ENCODE results near the gene KRT4. TPM values are rescaled to one million over a fixed set of nuclear protein-coding genes. Genes with fewer than 3 reads are reported as not detected.

KRT4 gene
- polyA plus RNA-seq, 1 donor from 2014 or later = not detected

DNA sequence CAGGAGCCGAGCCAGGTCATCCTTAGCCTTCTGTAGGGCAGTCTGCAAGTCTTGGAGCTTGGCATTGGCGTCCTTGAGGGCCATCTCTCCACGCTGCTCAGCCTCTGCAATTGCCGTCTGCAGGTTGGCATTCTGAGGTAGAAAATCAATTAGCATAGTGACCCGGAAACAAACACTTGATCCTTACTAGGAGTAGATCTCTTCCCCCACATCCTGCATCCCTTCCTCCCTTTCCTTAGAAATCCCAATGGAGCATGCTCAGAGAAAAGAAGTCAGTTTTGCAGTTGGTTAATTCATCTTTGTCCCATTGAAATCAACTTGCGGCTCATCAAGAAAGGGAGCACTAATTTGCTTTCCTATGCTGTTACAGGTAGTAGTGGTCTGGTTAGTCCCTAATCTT lies 42.8 kb downstream of the KRT4 start:
- no peak overlapping the region for H3K4me3 ChIP-seq (ENCODE audit: low read length)
- H3F3A ChIP-seq (ENCODE audit: insufficient read depth, low read length, poor library complexity, severe bottlenecking) = no peaks in the 10 kb centered on the region
- no peak overlapping the region for H3K27ac ChIP-seq (ENCODE audit: low read length)
- no peaks in the 10 kb centered on the region for H3K27me3 ChIP-seq (ENCODE audit: insufficient read depth, low read depth, low read length)
- TF ChIP-seq, protein P1, sequence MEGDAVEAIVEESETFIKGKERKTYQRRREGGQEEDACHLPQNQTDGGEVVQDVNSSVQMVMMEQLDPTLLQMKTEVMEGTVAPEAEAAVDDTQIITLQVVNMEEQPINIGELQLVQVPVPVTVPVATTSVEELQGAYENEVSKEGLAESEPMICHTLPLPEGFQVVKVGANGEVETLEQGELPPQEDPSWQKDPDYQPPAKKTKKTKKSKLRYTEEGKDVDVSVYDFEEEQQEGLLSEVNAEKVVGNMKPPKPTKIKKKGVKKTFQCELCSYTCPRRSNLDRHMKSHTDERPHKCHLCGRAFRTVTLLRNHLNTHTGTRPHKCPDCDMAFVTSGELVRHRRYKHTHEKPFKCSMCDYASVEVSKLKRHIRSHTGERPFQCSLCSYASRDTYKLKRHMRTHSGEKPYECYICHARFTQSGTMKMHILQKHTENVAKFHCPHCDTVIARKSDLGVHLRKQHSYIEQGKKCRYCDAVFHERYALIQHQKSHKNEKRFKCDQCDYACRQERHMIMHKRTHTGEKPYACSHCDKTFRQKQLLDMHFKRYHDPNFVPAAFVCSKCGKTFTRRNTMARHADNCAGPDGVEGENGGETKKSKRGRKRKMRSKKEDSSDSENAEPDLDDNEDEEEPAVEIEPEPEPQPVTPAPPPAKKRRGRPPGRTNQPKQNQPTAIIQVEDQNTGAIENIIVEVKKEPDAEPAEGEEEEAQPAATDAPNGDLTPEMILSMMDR (IDR thresholded peaks at IDR 0.05; ENCODE audit: poor library complexity, severe bottlenecking) = no peak
- TF ChIP-seq EP300 (conservative IDR thresholded peaks at IDR 0.05; ENCODE audit: poor library complexity, severe bottlenecking) = no peak
- no peak for TF ChIP-seq POLR2AphosphoS5 (IDR thresholded peaks at IDR 0.05)
- no peak for TF ChIP-seq RAD21 (conservative IDR thresholded peaks at IDR 0.05)
- TF ChIP-seq TAF1 (IDR thresholded peaks at IDR 0.05; ENCODE audit: low read depth) = no peak
- TF ChIP-seq MXI1 (conservative IDR thresholded peaks at IDR 0.05; ENCODE audit: poor library complexity, severe bottlenecking) = no peak
- no peak for TF ChIP-seq EZH2 (IDR thresholded peaks at IDR 0.05; ENCODE audit: borderline replicate concordance, insufficient read depth, low read length, poor library complexity, severe bottlenecking)
- TF ChIP-seq SMC3 (conservative IDR thresholded peaks at IDR 0.05; ENCODE audit: poor library complexity) = no peak
- TF ChIP-seq, protein P2, sequence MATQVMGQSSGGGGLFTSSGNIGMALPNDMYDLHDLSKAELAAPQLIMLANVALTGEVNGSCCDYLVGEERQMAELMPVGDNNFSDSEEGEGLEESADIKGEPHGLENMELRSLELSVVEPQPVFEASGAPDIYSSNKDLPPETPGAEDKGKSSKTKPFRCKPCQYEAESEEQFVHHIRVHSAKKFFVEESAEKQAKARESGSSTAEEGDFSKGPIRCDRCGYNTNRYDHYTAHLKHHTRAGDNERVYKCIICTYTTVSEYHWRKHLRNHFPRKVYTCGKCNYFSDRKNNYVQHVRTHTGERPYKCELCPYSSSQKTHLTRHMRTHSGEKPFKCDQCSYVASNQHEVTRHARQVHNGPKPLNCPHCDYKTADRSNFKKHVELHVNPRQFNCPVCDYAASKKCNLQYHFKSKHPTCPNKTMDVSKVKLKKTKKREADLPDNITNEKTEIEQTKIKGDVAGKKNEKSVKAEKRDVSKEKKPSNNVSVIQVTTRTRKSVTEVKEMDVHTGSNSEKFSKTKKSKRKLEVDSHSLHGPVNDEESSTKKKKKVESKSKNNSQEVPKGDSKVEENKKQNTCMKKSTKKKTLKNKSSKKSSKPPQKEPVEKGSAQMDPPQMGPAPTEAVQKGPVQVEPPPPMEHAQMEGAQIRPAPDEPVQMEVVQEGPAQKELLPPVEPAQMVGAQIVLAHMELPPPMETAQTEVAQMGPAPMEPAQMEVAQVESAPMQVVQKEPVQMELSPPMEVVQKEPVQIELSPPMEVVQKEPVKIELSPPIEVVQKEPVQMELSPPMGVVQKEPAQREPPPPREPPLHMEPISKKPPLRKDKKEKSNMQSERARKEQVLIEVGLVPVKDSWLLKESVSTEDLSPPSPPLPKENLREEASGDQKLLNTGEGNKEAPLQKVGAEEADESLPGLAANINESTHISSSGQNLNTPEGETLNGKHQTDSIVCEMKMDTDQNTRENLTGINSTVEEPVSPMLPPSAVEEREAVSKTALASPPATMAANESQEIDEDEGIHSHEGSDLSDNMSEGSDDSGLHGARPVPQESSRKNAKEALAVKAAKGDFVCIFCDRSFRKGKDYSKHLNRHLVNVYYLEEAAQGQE (IDR thresholded peaks at IDR 0.05; ENCODE audit: borderline replicate concordance) = no peak
- no peak overlapping the region for H3K9ac ChIP-seq (ENCODE audit: low read length)
- H4K20me1 ChIP-seq (ENCODE audit: insufficient read depth) = no peaks in the 10 kb centered on the region
- H3K9me2 ChIP-seq (ENCODE audit: insufficient read depth, low read length) = no peaks in the 10 kb centered on the region
- H2AFZ ChIP-seq (ENCODE audit: low read depth, low read length) = no peak overlapping the region
- no peaks in the 10 kb centered on the region for H3K9me3 ChIP-seq (ENCODE audit: low read length)
- H3K36me3 ChIP-seq (ENCODE audit: insufficient read depth, low read length) = no peaks in the 10 kb centered on the region
- H3K79me2 ChIP-seq (replicated peaks; ENCODE audit: insufficient read depth, low read length) = no peaks in the 10 kb centered on the region
- H3K4me2 ChIP-seq (ENCODE audit: low read length) = no peak overlapping the region

DNA sequence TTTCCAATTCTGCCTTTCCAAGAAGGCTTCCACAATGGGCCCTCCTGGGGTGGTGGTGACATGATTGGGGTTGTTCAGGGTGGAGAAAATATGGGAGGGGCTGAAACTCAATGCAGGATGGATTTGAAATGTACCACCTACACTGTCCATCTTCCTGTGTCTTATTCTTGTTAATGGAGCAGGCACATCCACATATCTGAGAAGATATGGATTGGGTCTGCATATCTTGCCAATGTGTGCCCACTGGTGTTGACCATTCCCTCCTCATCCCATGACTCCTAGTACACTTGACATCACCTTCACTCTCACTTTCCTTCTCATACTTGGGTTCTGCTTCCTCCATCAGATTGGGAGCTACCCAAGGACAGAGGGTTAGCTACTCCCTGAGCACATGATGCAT lies 44.0 kb downstream of the KRT4 start:
- H3K9me2 ChIP-seq (ENCODE audit: insufficient read depth, low read length) = no peaks in the 10 kb centered on the region
- no peak overlapping the region for H3K4me2 ChIP-seq (ENCODE audit: low read length)
- no peaks in the 10 kb centered on the region for H3F3A ChIP-seq (ENCODE audit: insufficient read depth, low read length, poor library complexity, severe bottlenecking)
- no peak overlapping the region for H3K9ac ChIP-seq (ENCODE audit: low read length)
- no peaks in the 10 kb centered on the region for H3K27me3 ChIP-seq (ENCODE audit: insufficient read depth, low read depth, low read length)
- H4K20me1 ChIP-seq (ENCODE audit: insufficient read depth) = no peaks in the 10 kb centered on the region
- H2AFZ ChIP-seq (ENCODE audit: low read depth, low read length) = no peak overlapping the region
- no peak overlapping the region for H3K27ac ChIP-seq (ENCODE audit: low read length)
- TF ChIP-seq MXI1 (conservative IDR thresholded peaks at IDR 0.05; ENCODE audit: poor library complexity, severe bottlenecking) (no peak), EZH2 (IDR thresholded peaks at IDR 0.05; ENCODE audit: borderline replicate concordance, insufficient read depth, low read length, poor library complexity, severe bottlenecking) (no peak), RAD21 (conservative IDR thresholded peaks at IDR 0.05) (no peak), EP300 (conservative IDR thresholded peaks at IDR 0.05; ENCODE audit: poor library complexity, severe bottlenecking) (no peak), TAF1 (IDR thresholded peaks at IDR 0.05; ENCODE audit: low read depth) (no peak)
- TF ChIP-seq, protein P2 (IDR thresholded peaks at IDR 0.05; ENCODE audit: borderline replicate concordance) = no peak
- H3K9me3 ChIP-seq (ENCODE audit: low read length) = no peaks in the 10 kb centered on the region
- no peaks in the 10 kb centered on the region for H3K36me3 ChIP-seq (ENCODE audit: insufficient read depth, low read length)
- H3K4me3 ChIP-seq (ENCODE audit: low read length) = no peak overlapping the region
- no peaks in the 10 kb centered on the region for H3K79me2 ChIP-seq (replicated peaks; ENCODE audit: insufficient read depth, low read length)

Measured in neural cell (in vitro differentiated cells).